B cell (primary cell): Measurements from ENCODE around the gene CAMTA1. TPM values are rescaled to one million over a fixed set of nuclear protein-coding genes. Genes with fewer than 3 reads are reported as not detected.

Source experiments
- ATAC-seq: fragments of 200-7000 bp; cut with Tn5 transposase; one replicate; pipeline ENCODE4 v1.10.0; 2021; ENCODE audit warnings: low read depth, mild to moderate bottlenecking, moderate number of reproducible peaks, moderate library complexity
- CTCF ChIA-PET: fragments of 350-600 bp; sonication (Branson Sonifier 250); formaldehyde crosslinking; loops from one replicate; lab custom pipeline; 2021; ENCODE audit warnings: antibody characterized with exemption, inconsistent platforms; lab: Charles Lee
- POLR2A ChIA-PET: fragments of 350-600 bp; sonication (Branson Sonifier 250); formaldehyde crosslinking; loops from one replicate; lab custom pipeline; 2021; ENCODE audit warnings: antibody characterized with exemption; lab: Charles Lee
- DNase-seq: peaks from one replicate; pipeline ENCODE4 v3.0.0; 2013
- H2AFZ ChIP-seq: 2 replicates; pipeline ENCODE4 v1.6.1; 2012; ENCODE audit warnings: mild to moderate bottlenecking, low read depth, low read length; ENCODE audit not compliant: insufficient read depth, poor library complexity, severe bottlenecking
- H3K27ac ChIP-seq, 2 donors: 1 replicate in 1 of 2; 2 replicates in 1 of 2; pipeline ENCODE4 v1.5.1; 2012 to 2013; ENCODE audit warnings: low read length in 2 of 2, mild to moderate bottlenecking in 2 of 2, moderate library complexity in 1 of 2
- H3K27me3 ChIP-seq, 4 experiments: fragments of 200-600 bp in 1 of 4; sonication (generic) in 1 of 4; replicated peaks in 1 of 4; 1 replicate in 2 of 4; 2 replicates in 2 of 4; pipeline versions ENCODE4 v1.6.1 to v1.7.0; 2013 to 2016; ENCODE audit warnings: low read length in 3 of 4, mild to moderate bottlenecking in 2 of 4, mixed read lengths in 1 of 4, moderate library complexity in 1 of 4; ENCODE audit not compliant: insufficient read depth in 4 of 4, control insufficient read depth in 3 of 4; ENCODE audit errors: control extremely low read depth in 1 of 4
- H3K36me3 ChIP-seq, 2 experiments: replicated peaks in 1 of 2; 1 replicate in 1 of 2; 2 replicates in 1 of 2; pipeline versions ENCODE4 v1.6.1 to v1.7.1; 2013; ENCODE audit warnings: low read length in 1 of 2; ENCODE audit not compliant: insufficient read depth in 2 of 2, control insufficient read depth in 1 of 2; ENCODE audit errors: control extremely low read depth in 1 of 2, extremely low read depth in 1 of 2
- H3K4me1 ChIP-seq, 2 donors: fragments of 200-600 bp in 1 of 2; sonication (generic) in 1 of 2; 1 replicate in 1 of 2; 2 replicates in 1 of 2; pipeline versions ENCODE4 v1.5.1 to v1.6.1; 2013 to 2017; ENCODE audit warnings: low read length in 2 of 2; ENCODE audit not compliant: control insufficient read depth in 2 of 2, insufficient read depth in 2 of 2
- H3K4me2 ChIP-seq: replicated peaks from 2 replicates; pipeline ENCODE3; 2012; ENCODE audit warnings: mild to moderate bottlenecking, low read depth, low read length; ENCODE audit not compliant: poor library complexity, severe bottlenecking
- H3K4me3 ChIP-seq, 5 experiments: fragments of 200-600 bp in 1 of 5; sonication (generic) in 1 of 5; 1 replicate in 3 of 5; 2 replicates in 2 of 5; pipeline versions ENCODE4 v1.5.1 to v1.7.0; 2011 to 2016; ENCODE audit warnings: low read length in 4 of 5, mild to moderate bottlenecking in 4 of 5, low read depth in 2 of 5, control low read depth in 1 of 5, moderate library complexity in 1 of 5; ENCODE audit not compliant: insufficient read depth in 1 of 5; ENCODE audit errors: control extremely low read depth in 1 of 5, extremely low read depth in 1 of 5
- H3K79me2 ChIP-seq: fragments of 200-600 bp; sonication (generic); one replicate; pipeline ENCODE4 v1.6.0; 2016; ENCODE audit warnings: low read length; ENCODE audit not compliant: control insufficient read depth, insufficient read depth
- H3K9ac ChIP-seq: fragments of 200-600 bp; sonication (generic); 2 replicates; pipeline ENCODE4 v1.6.1; 2017; ENCODE audit warnings: mild to moderate bottlenecking, low read length, moderate library complexity
- H3K9me3 ChIP-seq, 3 donors: one replicate each; pipeline versions ENCODE4 v1.6.1 to v1.7.1; 2013; ENCODE audit warnings: low read length in 2 of 3; ENCODE audit not compliant: control insufficient read depth in 2 of 3, insufficient read depth in 1 of 3; ENCODE audit errors: control extremely low read depth in 1 of 3
- H4K20me1 ChIP-seq: 2 replicates; pipeline ENCODE4 v1.6.0; 2012; ENCODE audit warnings: mild to moderate bottlenecking, low read length; ENCODE audit not compliant: insufficient read depth, control insufficient read depth, poor library complexity, severe bottlenecking
- H3K27ac Mint-ChIP-seq: one replicate; pipeline ENCODE4 v1.8.0; 2021; ENCODE audit warnings: mixed read lengths
- H3K27me3 Mint-ChIP-seq: one replicate; pipeline ENCODE4 v1.8.0; 2021; ENCODE audit warnings: mixed read lengths
- H3K4me1 Mint-ChIP-seq: one replicate; pipeline ENCODE4 v1.8.0; 2021; ENCODE audit warnings: mixed read lengths
- H3K4me3 Mint-ChIP-seq: one replicate; pipeline ENCODE4 v1.8.0; 2021; ENCODE audit warnings: mixed read lengths
- H3K9me3 Mint-ChIP-seq: one replicate; pipeline ENCODE4 v1.8.0; 2022; ENCODE audit warnings: mixed read lengths; ENCODE audit not compliant: insufficient read depth
- EZH2 ChIP-seq: IDR thresholded peaks from 2 replicates; pipeline ENCODE4 v1.6.1; 2012; ENCODE audit warnings: borderline replicate concordance, low read depth, mild to moderate bottlenecking, moderate library complexity, low read length; ENCODE audit not compliant: insufficient read depth, poor library complexity, severe bottlenecking
- WGBS: methylation state at CpG from one replicate; pipeline ENCODE4 v1.1.5; 2013; ENCODE audit warnings: missing lambda C conversion rate; ENCODE audit not compliant: insufficient coverage; 5-methylcytosine and 5-hydroxymethylcytosine counted together
- intact Hi-C: fragments of 100-400 bp; cut with micrococcal nuclease; formaldehyde crosslinking; loops from one replicate; pipeline ENCODE4 v1.10.0; 2022
- polyA plus RNA-seq: library from polyadenylated mRNA; depleted of rRNA; stranded (reverse); fragments of >200 nt; gene quantifications from 2 replicates; pipeline ENCODE4 v1.2.3, GENCODE V29; 2012
- total RNA-seq, 2 donors: library from RNA; stranded (reverse); fragments of 120-200 nt in 1 of 2; gene quantifications; 1 replicate in 1 of 2; 2 replicates in 1 of 2; pipeline versions ENCODE4 v1.2.3 to v1.2.4, GENCODE V29; 2013 to 2022
- TF ChIP-seq, protein P1 (sequence below): fragments of 200-600 bp; IDR thresholded peaks from one replicate; pipeline ENCODE4 v1.8.0; 2022; ENCODE audit warnings: antibody characterized with exemption, mild to moderate bottlenecking

Gene CAMTA1
- total and polyA plus RNA-seq, 2 donors (not counting 1 experiment from before 2014, with no cell fraction given), result 42.2 to 45.7 TPM

DNA sequence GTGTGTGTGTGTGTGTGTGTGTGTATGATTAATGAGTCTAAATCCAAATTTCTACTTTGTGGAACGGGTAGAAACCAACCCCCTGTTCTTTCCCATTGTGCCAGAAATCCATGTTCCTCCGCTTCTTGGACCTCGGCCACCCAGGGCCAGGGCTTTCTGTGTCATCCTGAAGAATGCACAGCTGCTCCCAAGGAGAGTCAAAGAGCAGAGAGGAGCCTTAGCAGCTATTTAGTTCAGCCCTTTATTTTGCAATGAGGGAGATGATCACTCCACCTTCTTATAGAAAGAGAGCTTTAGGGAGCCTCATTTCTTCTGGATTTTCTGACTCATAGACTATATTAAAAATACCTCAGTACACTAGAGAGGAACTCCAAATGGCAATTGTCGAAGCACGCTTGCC lies 496.6 kb downstream of the CAMTA1 start:
- Mint-ChIP-seq H3K4me3 (no peak overlapping the region), H3K9me3 (peaks cover 1% of the 10 kb centered on the region), H3K4me1 (no peaks in the 10 kb centered on the region), H3K27ac (no peak overlapping the region), H3K27me3 (peaks cover 19% of the 10 kb centered on the region)
- ATAC-seq, result no peak
- ChIA-PET CTCF (no interaction called here), POLR2A (no interaction called here)
- peaks cover 0 to 3% (median 0%) of the 10 kb centered on the region in 4 experiments for H3K27me3 ChIP-seq
- H2AFZ ChIP-seq, result no peak overlapping the region
- 89% methylated on average over 4 of the region's 5 CpGs for WGBS
- peaks cover 0 to 13% (median 0%) of the 10 kb centered on the region in 3 donors for H3K9me3 ChIP-seq
- no peak overlapping the region for H3K9ac ChIP-seq
- DNase-seq, result no peak
- H4K20me1 ChIP-seq, result no peaks in the 10 kb centered on the region
- no peaks in the 10 kb centered on the region for H3K36me3 ChIP-seq
- no peak for TF ChIP-seq EZH2
- TF ChIP-seq, protein P1, sequence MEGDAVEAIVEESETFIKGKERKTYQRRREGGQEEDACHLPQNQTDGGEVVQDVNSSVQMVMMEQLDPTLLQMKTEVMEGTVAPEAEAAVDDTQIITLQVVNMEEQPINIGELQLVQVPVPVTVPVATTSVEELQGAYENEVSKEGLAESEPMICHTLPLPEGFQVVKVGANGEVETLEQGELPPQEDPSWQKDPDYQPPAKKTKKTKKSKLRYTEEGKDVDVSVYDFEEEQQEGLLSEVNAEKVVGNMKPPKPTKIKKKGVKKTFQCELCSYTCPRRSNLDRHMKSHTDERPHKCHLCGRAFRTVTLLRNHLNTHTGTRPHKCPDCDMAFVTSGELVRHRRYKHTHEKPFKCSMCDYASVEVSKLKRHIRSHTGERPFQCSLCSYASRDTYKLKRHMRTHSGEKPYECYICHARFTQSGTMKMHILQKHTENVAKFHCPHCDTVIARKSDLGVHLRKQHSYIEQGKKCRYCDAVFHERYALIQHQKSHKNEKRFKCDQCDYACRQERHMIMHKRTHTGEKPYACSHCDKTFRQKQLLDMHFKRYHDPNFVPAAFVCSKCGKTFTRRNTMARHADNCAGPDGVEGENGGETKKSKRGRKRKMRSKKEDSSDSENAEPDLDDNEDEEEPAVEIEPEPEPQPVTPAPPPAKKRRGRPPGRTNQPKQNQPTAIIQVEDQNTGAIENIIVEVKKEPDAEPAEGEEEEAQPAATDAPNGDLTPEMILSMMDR, result no peak
- no peak overlapping the region for H3K4me3 ChIP-seq
- H3K27ac ChIP-seq, result no peak overlapping the region
- H3K79me2 ChIP-seq, result no peaks in the 10 kb centered on the region
- no peaks in the 10 kb centered on the region for H3K4me1 ChIP-seq
- H3K4me2 ChIP-seq, result no peak overlapping the region
- intact Hi-C loops, result no loop called here

DNA sequence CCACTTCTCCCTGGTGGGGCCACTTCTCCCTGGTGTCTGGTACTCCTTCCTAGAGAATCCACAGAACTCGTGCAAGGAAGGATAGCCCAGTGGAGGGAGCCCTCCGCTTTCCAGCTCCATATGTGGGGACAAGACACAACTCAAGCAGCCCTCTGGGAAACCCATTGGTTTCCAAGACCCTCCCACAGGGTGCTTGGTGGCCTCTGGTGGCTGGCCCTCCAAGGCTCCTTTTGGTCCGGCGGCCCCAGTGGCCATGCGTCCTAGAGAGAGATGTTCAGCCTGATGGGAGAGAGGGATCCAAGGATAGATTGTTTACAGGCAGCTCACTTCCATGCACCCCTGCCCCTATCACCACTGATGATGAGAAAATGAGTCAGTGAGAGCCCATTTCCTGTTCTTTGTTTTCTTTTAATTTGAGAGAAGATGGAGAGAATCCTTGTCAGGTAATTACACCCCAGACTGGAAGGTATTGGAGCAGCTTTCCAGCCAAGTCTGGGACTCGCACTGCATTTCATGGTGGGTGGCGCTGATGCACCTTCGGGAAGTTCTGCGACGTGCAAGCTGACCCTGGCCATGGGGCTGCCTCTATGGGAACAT lies 499.7 kb downstream of the CAMTA1 start:
- Mint-ChIP-seq H3K27ac (no peak overlapping the region), H3K9me3 (no peaks in the 10 kb centered on the region), H3K27me3 (peaks cover 16% of the 10 kb centered on the region), H3K4me3 (no peak overlapping the region), H3K4me1 (no peaks in the 10 kb centered on the region)
- ATAC-seq (no peak), DNase-seq (no peak)
- H3K4me1 ChIP-seq, result no peaks in the 10 kb centered on the region
- H4K20me1 ChIP-seq, result no peaks in the 10 kb centered on the region
- H3K27ac ChIP-seq, result no peak overlapping the region
- H3K36me3 ChIP-seq, result no peaks in the 10 kb centered on the region
- H3K4me2 ChIP-seq, result no peak overlapping the region
- TF ChIP-seq, protein P1, result no peak
- no peak for TF ChIP-seq EZH2
- H3K79me2 ChIP-seq, result no peaks in the 10 kb centered on the region
- intact Hi-C loops, result no loop called here
- no peak overlapping the region for H3K9ac ChIP-seq
- no peak overlapping the region for H3K4me3 ChIP-seq
- no peaks in the 10 kb centered on the region for H3K27me3 ChIP-seq
- CTCF ChIA-PET, result no interaction called here
- WGBS, result 91% methylated on average over 6 of the region's 10 CpGs
- POLR2A ChIA-PET, result no interaction called here
- no peak overlapping the region for H2AFZ ChIP-seq
- peaks cover 0 to 8% (median 0%) of the 10 kb centered on the region in 3 donors for H3K9me3 ChIP-seq
